Limb (tissue), 2 donors: ENCODE results near the gene MOB3C.
A peak's percentile ranks its signal among the peaks of the same experiment; 100 is the strongest.

Source experiments
- DNase-seq, 2 donors: peaks; one replicate each; pipeline ENCODE4 v3.0.0-alpha.2; 2016; ENCODE audit errors: extremely low spot score in 2 of 2

The MOB3C gene

DNA sequence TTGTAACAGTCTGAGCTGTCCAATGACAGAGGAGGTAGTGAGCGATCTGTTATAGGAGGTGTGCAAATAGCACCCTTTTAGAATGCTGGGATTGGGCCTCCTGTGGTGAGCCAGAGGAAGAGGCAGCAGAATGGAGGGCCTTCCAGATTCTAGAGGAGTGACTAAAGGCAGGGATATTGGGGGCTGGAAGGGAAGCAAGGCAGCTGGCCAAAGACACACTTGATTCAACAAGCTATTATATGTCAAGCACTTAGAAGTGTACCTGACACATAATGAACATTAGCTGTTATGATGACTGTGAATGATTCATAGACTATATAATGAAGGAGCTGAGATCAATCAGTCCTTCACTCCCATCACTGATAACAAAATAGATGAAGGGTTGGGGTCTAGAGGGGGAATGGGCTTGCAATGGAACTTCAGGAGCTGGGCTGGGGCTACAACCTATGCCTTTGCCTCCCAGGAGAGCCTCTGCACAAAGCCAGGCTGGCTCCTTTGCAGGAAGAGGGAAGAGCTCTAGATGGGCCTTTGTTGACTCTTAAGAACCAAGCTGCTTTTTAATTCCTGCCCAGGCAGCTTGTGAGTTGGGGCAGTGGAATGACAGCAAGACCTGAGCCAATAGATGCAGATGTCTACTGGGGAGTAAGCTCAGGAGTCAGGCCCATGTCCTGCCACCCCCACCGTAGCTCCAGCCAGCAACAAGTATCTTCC lies 10.2 kb downstream of the MOB3C start:
- DNase-seq, result no peak

GRCh38 chr1:46605232-46605631 lies 11.4 kb downstream of the MOB3C start:
- no peak for DNase-seq

GRCh38 chr1:46603858-46604549 lies 12.6 kb downstream of the MOB3C start, which contains the start of gene MKNK1:
MKNK1 (minus strand) TSS chr1:46604268; CDS start chr1:46583327, 20,941 bp downstream.
- peak; percentile 97 to 98 for DNase-seq

- no peak for DNase-seq
These were observed 13.1 kb downstream of the MOB3C start for GRCh38 chr1:46603481-46603857.

DNA sequence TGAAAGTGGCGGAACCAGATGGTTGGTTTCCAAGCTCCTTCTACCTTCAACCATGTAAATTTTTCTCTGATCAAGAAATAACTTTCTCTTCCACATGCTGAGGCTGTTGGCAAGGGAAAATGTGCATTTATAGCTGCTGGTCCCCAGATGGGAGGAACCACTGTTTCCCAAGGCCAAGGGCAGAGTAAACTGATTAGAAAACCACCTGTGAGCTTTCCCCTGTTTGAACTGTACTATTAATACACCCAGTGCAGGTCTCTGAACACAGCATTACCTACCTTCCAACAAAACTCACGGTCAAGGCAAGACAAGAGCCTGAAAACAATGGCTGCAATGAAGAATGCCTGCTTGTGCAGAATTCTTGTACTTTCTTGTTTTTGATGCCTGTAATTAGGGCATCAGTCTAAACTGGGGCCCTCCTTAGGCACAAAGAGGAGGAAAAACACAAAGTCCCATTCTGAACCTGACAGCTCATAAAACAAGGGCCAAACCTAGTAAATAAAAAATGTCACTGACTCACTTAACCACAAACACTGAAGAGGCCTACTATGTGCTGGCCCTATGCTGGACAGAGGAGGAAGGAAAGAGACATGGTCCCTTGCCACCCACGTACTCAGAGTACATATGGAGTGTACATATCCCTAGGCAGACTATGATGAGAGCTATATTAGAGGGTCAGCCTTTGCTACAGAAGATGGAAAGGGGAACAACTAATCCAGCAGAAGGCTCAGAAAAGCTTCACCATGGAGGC lies 15.2 kb downstream of the MOB3C start:
- no peak for DNase-seq

- DNase-seq, result no peak
These were observed 17.3 kb downstream of the MOB3C start for GRCh38 chr1:46599059-46599970.

GRCh38 chr1:46596846-46597245 lies 19.8 kb downstream of the MOB3C start:
- no peak for DNase-seq

DNA sequence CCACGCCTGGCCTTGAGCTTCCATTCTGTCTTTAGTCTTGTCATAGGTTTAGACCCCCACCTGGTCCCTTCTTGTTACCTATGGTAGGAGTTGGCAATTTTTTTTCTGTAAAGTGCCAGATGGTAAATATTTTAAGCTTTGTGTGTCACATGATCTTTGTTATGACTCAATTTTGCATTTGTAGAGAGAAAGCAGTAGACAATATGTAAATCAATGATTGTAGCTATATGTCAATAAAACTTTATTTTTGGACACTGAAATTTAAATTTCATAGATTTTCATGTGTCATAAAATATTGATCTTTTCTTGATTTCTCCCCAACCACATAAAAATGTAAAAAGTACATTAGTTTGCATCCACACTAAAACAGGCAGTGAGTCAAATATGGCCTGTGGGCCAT lies 20.6 kb downstream of the MOB3C start:
- no peak for DNase-seq

DNA sequence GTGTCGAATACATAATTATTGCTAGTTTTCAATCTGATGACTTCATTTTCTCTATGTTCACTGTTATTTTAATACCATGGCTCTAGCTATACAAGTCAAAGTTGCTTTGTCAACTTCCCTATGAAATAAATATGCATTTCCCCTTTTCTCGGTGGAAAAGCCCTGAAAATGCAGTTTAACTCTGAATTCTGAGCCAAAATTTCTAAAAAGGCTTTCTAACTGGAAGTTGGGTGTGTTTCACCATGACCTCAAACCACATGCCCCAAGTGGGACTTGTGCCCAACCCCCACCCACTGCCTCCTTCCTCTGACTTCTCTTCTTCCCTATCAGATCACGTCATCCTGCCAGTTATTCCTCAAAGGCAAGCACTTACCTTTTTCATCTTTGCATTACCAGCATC lies 21.5 kb downstream of the MOB3C start:
- DNase-seq, result no peak

- DNase-seq, result no peak
These were observed 22.5 kb downstream of the MOB3C start for GRCh38 chr1:46594063-46594462.

GRCh38 chr1:46592823-46593222 lies 23.8 kb downstream of the MOB3C start:
- no peak for DNase-seq

DNA sequence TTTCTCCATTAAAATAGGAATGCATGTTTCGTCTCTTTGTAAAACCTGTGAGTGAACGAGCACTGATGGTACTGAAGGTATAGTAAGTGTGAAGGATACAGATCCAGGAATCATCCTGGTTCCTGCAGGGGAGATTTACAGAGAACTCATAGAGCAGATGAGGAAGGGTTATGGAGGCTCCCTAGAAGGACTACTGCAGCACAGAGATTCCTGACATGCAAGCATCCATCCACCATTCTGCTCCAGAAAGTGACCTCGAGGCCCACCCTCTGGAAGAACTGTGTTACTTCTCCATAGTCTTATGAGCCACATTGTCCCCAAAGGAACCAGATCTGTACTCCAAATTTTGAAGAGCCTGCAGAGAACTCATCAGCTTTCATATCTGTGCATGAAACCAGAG lies 27.1 kb downstream of the MOB3C start:
- DNase-seq, result no peak

- DNase-seq, result no peak
These were observed 29.5 kb downstream of the MOB3C start for GRCh38 chr1:46587069-46587468.

- DNase-seq, result no peak
These were observed 31.2 kb downstream of the MOB3C start for GRCh38 chr1:46585312-46585938.

DNA sequence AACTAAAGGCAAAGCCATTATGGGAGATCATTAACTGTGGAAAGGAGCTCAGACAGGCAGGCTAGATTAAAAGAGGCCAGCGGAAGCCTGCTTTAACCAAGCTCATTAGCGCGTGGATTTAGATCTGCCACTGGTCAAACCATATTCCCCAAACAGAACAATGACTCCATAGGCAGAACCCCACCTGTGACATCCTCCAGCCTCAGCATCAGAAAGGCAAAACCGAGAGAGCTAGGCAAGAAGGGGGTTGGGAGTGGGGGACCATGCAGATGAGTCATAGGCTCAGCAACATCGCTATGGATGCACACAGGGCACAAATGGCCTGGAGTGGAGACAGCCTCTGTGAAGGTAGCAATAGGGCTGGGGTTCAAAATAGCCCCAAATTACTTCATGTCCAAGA lies 33.1 kb downstream of the MOB3C start:
- DNase-seq, result no peak

DNA sequence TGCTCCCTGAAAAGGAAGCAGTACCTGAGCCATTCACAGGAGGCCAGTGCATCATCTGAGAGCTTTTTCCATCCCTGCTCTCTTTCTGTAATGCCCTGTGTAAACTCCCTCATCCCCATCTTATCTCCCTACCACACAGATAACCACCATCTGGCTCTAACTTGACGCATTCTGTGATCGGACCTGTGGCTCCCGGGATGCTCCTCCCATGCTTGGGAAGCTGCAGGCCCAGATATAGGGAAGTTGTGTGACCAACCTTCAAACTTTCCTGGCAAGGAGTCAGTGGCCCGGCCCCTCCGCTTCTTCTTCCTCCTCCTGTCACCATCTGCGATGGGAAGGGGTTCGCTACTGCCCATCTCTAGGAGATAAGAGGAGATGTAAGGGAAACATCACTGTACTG lies 33.6 kb downstream of the MOB3C start:
- DNase-seq, result no peak

DNA sequence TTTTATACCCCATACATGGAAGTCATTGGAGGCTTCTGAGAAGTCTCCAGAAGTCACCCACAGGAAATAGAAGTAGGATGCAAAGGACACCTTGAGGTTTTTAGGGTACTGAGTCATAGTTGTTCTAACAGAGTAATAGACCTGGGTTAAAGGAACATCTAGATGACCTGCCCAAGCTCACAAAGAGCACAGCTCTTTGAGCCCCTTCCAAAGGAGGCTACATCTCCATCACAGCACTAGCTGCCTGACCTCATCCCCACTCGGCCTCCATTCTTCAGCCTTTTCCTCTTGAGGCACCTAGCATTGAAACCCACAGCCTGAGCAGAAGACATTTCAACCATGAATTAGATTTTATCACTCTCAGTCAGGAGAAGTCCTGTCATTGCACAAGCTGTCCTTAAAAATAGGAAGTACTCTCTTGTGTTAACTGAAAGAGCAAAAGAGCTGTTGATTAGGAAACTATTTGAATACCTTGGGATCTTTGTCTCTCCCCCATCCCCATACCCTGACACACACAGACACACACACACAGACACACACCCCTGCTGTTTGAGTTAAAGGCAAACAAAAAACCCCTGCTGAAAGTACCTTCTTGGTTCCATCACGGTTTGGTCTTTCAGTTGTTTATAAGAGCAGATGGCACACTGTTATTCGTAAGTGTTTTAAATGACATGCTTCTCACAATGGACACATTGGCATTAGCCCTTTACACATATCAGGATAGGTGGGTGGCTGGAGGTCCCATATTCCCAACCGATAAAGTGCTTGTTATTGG lies 34.7 kb downstream of the MOB3C start:
- no peak for DNase-seq

GRCh38 chr1:46580140-46580903 lies 36.3 kb downstream of the MOB3C start:
- DNase-seq, result no peak

DNA sequence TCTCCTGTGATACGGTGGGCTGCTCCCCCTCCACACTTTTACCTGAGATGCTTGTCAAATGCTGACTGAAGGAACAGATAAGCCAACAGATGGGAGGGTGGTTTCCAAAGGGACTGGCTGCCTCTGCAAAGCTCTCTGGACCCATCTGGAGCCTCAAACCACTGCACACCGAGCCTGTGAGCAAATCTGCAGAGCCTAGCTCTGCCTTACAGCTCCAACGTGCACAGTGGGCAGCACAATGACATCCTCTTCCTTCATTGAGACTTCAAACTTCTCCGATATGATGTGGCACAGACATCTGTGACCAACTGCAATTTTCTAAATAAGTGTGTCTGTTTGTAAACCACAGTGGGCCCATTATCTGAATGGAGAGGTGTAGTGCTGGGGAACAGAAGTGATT lies 38.9 kb downstream of the MOB3C start:
- DNase-seq, result no peak
